ENCODE data around the gene TP53BP2. TPM values are rescaled to one million over a fixed set of nuclear protein-coding genes. Genes with fewer than 3 reads are reported as not detected.
A peak's percentile ranks its signal among the peaks of the same experiment; 100 is the strongest.

The TP53BP2 gene
- total RNA-seq, 1 experiment from 2014 or later: 38.2 TPM

- ChIA-PET CTCF (no interaction called here), RAD21 (ENCODE audit: low non-redundant PET in 1 of 2, low total read pairs in 2 of 2, uncharacterized antibody in 2 of 2, unreplicated experiment in 2 of 2) (no interaction called here), POLR2A (interaction anchor here (1.1 kb wide), 1 partner anchor 75 kb away, joined by 3 read pairs; no protein-coding TSS in a partner anchor)
- H3K4me3 ChIP-seq (replicated peaks in 1 of 2; ENCODE audit: low read depth in 1 of 2, low read length in 2 of 2): no peak overlapping the region
- no peaks in the 10 kb centered on the region for H3K27me3 ChIP-seq (ENCODE audit: insufficient read depth, low read length)
- no peaks in the 10 kb centered on the region; the same call in 1 of the 2 replicates for H3K79me2 ChIP-seq (ENCODE audit: insufficient read depth, low read length)
- H3K9ac ChIP-seq (ENCODE audit: low read length): peak overlapping the region; percentile 1; the same call in 1 of the 2 replicates
- H3K4me1 ChIP-seq (ENCODE audit: control insufficient read depth in 1 of 2, insufficient read depth in 2 of 2, low read length in 2 of 2): peaks cover 21 to 51% of the 10 kb centered on the region in 2 experiments
- H3K27ac ChIP-seq (ENCODE audit: low read depth, low read length): peak overlapping the region; percentile 14; the same call in 1 of the 2 replicates
- DNase-seq (ENCODE audit: low read depth, low spot score) (no peak), ATAC-seq (no peak)
- intact Hi-C loops (cut with micrococcal nuclease): no loop called here
- no peaks in the 10 kb centered on the region for H4K20me1 ChIP-seq (ENCODE audit: insufficient read depth)
- TF ChIP-seq EZH2 (IDR thresholded peaks at IDR 0.05) (no peak), ATF3 (IDR thresholded peaks at IDR 0.05) (no peak), SIN3A (IDR thresholded peaks at IDR 0.05; ENCODE audit: low read depth) (no peak), POLR2AphosphoS5 (IDR thresholded peaks at IDR 0.05; ENCODE audit: low read depth, low read length) (no peak), RAD21 (IDR thresholded peaks at IDR 0.05; ENCODE audit: low read depth) (no peak), ZNF274 (IDR thresholded peaks at IDR 0.05; ENCODE audit: low read depth, low read length) (no peak), SP1 (IDR thresholded peaks at IDR 0.05; ENCODE audit: low read depth) (no peak), SRF (IDR thresholded peaks at IDR 0.05; ENCODE audit: low read depth) (no peak), EZH2phosphoT487 (IDR thresholded peaks at IDR 0.05; ENCODE audit: borderline replicate concordance) (no peak), ELF1 (IDR thresholded peaks at IDR 0.05; ENCODE audit: borderline replicate concordance, low read depth) (no peak)
- TF ChIP-seq, protein P1, sequence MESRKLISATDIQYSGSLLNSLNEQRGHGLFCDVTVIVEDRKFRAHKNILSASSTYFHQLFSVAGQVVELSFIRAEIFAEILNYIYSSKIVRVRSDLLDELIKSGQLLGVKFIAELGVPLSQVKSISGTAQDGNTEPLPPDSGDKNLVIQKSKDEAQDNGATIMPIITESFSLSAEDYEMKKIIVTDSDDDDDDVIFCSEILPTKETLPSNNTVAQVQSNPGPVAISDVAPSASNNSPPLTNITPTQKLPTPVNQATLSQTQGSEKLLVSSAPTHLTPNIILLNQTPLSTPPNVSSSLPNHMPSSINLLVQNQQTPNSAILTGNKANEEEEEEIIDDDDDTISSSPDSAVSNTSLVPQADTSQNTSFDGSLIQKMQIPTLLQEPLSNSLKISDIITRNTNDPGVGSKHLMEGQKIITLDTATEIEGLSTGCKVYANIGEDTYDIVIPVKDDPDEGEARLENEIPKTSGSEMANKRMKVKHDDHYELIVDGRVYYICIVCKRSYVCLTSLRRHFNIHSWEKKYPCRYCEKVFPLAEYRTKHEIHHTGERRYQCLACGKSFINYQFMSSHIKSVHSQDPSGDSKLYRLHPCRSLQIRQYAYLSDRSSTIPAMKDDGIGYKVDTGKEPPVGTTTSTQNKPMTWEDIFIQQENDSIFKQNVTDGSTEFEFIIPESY (IDR thresholded peaks at IDR 0.05; ENCODE audit: extremely low read depth, insufficient replicate concordance, low read length): no peak
- peaks cover 23 to 47% of the 10 kb centered on the region in 2 experiments; a peak in 3 of 4 replicates for H3K36me3 ChIP-seq (ENCODE audit: control insufficient read depth in 1 of 2, insufficient read depth in 2 of 2, low read length in 2 of 2)
- no peak overlapping the region for H2AFZ ChIP-seq (ENCODE audit: low read depth, low read length, poor library complexity, severe bottlenecking)
- no peaks in the 10 kb centered on the region for H3K9me3 ChIP-seq (ENCODE audit: control insufficient read depth in 1 of 2, insufficient read depth in 1 of 2, low read depth in 1 of 2, low read length in 2 of 2)
- H3K4me2 ChIP-seq (ENCODE audit: low read length): peak overlapping the region; percentile 46
- no TSS peak for BruUV-seq (replicated peaks)
- H3K9me2 ChIP-seq (ENCODE audit: insufficient read depth): no peaks in the 10 kb centered on the region
These were observed 70.1 kb downstream of the TP53BP2 start for GRCh38 chr1:223775711-223776074.

All from HCT116 (cell line).